ENCODE data around the gene SHOC2. TPM values are rescaled to one million over a fixed set of nuclear protein-coding genes. Genes with fewer than 3 reads are reported as not detected.

SHOC2 gene
- total RNA-seq, 1 donor from 2014 or later: 71.4 TPM

DNA sequence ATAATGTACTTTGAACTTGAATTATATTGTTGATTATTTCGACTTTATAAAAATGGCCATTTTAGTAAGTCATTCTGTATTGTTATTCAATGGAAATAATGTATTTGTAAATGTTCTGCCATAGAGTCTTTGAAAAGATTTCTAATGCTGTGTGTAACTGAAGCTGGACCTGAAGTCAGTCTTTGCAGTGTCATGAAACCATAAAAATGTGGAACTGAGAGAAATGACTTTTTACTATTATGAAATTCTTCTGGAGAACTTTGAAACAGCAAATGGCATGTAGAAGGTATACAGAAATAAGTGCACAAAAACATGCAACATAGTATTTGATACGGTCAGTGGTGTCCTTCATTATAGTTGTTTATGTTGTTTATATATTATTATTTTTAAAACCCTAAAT, 97.7 kb downstream of the SHOC2 start:
- no peak for DNase-seq (ENCODE audit: low spot score)
- ATAC-seq: no peak
- intact Hi-C loops (cut with DNase I): no loop called here

DNA sequence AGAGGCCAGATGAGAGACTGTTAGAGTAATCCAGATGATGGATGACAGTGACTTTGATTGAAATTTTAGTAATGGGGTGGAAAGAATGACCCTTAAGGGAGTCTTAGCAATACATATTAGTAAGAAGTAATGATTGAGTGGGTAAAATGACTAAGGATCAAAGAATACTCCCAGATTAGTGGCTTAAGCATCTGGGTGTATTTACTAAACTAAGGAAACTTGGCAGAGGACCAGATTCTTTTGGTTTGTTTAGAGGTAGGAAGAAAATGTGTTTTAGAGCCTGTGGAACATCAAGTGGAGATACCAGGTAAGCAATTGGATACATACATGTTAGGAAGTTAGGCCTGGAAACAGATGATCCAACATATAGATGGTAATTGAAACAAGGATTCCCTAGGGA, 98.6 kb downstream of the SHOC2 start:
- no peak for ATAC-seq

DNA sequence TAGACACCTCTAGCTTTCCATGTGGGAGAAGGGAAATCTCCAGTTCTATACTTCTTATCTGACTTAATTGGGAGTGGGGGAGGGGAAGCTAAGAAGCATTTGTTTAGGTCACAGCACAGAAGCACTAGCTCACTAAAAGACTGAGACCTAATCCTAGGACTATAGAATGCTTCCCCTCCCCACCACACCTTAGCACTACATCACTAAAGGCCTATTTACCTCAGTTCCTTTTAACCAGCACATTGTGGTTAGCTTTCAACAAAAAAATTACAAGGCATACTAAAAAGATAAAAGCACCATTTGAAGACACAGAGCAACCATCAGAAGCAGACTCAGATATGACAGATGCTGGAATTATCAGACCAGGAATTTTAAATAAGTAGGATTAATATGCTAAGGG, 103.7 kb downstream of the SHOC2 start:
- DNase-seq (ENCODE audit: low spot score) (no peak), ATAC-seq (no peak)
- intact Hi-C loops (cut with DNase I): no loop called here

More for the DNA sequence above, 98.6 kb downstream of the SHOC2 start:
- no peak for DNase-seq (ENCODE audit: low spot score)
- intact Hi-C loops (cut with DNase I): no loop called here

- DNase-seq (ENCODE audit: low spot score) (no peak), ATAC-seq (no peak)
- intact Hi-C loops (cut with DNase I): no loop called here
Observed at GRCh38 chr10:111030042-111030750, 110.8 kb downstream of the SHOC2 start.

DNA sequence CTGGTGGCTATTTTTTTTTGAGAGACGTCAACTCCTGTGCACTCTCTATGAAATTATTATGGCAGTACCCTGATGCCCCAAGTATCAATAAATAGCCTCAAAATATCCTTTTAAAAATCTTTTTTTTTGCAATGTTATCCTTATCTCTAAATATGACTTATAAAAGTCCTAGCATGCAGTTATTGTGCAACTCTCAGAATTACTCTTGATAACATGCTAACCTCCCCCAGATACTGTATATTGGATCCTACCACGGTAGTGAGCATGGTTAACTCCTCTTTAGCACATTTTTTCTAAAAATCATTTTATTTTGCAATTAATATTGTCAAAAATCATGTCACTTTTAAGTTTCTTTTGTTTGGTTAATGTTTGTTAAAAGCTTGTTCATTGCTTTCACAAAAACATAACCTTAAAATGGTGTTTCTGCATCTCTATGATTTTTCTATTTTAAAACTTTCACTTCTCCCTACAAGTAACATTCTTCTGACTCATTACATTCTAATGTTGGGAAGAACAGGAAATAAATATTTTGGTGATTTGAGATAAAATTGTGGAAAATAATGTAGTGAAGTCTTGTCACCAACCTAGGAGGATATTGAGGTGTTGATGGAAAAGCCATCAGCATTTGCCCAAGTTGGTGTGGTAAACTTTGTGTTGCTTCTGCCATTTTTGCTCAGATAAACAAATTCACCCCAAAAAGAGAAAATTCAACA, 115.3 kb downstream of the SHOC2 start:
- no peak for ATAC-seq
- DNase-seq (ENCODE audit: low spot score): no peak
- intact Hi-C loops (cut with DNase I): no loop called here

DNA sequence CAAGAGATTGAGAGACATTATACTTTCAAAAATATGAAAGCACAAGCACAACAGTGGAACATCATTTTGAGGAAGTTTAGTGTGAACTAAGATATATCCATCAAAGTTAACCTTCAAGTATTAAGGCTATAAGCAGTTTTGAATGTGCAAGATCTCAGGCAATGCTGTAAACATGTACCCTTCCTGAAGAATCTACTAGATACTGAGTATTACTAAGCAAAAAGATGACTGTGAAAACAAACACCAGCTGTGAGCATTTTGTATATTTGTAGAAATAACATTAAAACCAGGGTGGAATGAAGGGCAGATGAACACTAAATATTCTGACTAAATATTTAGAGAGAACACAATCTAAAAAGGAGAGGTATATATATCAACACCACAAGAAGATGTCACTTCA, 116.1 kb downstream of the SHOC2 start:
- intact Hi-C loops (cut with DNase I): no loop called here
- DNase-seq (ENCODE audit: low spot score): no peak
- ATAC-seq: no peak

GRCh38 chr10:111037858-111038257, 118.5 kb downstream of the SHOC2 start:
- no peak for ATAC-seq
- no peak for DNase-seq (ENCODE audit: low spot score)
- intact Hi-C loops (cut with DNase I): no loop called here

- DNase-seq (ENCODE audit: low spot score): no peak
- no peak for ATAC-seq
Observed at GRCh38 chr10:111039522-111039921, 120.1 kb downstream of the SHOC2 start.

DNA sequence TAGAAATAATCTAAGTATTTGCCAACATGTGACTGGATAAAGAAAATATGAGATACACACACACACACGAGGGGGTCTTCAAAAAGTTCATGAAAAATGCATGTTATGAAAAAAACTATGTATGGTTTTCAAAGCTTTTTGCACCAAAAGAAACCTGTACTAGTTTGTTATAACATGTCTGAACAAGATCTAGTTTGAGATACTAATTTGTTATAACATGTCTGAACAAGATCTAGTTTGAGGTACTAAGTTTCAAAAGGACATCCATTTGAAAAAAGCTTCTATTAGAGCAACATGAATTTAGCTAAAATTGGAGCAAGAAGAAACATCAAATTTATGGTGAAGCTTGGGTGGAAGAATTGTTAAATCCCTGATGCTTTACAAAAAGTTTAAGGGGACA, 137.6 kb downstream of the SHOC2 start:
- DNase-seq (ENCODE audit: low spot score) (no peak), ATAC-seq (no peak)
- intact Hi-C loops (cut with DNase I): no loop called here

More at GRCh38 chr10:111039522-111039921, 120.1 kb downstream of the SHOC2 start:
- intact Hi-C loops (cut with DNase I): no loop called here

Small RNAs within 50 kb of the gene (microRNA-seq; reads per million reads assigned to microRNA genes)
- not detected for gene MIR548E

Other genes with a start within 250 kb of the SHOC2 start
- gene PDCD4, start 47.7 kb upstream of the SHOC2 start, total RNA-seq: 124 TPM
- gene BBIP1, start 424 bp upstream of the SHOC2 start, total RNA-seq: 42.0 TPM
- gene ADRA2A, start 157.4 kb downstream of the SHOC2 start, total RNA-seq: 11.4 TPM